Germinal center (tissue), 1 donor: ENCODE data around the gene ZNF133.
"Not testable (repeated sequence)": the region's sequence is repeated elsewhere in the genome, so short reads cannot be mapped to it uniquely, and the experiment has no call there.

Experiments
- DNase-seq: peaks from one replicate; pipeline ENCODE4 v3.0.0; 2012; ENCODE audit warnings: mixed read lengths, low spot score

ZNF133 gene

DNA sequence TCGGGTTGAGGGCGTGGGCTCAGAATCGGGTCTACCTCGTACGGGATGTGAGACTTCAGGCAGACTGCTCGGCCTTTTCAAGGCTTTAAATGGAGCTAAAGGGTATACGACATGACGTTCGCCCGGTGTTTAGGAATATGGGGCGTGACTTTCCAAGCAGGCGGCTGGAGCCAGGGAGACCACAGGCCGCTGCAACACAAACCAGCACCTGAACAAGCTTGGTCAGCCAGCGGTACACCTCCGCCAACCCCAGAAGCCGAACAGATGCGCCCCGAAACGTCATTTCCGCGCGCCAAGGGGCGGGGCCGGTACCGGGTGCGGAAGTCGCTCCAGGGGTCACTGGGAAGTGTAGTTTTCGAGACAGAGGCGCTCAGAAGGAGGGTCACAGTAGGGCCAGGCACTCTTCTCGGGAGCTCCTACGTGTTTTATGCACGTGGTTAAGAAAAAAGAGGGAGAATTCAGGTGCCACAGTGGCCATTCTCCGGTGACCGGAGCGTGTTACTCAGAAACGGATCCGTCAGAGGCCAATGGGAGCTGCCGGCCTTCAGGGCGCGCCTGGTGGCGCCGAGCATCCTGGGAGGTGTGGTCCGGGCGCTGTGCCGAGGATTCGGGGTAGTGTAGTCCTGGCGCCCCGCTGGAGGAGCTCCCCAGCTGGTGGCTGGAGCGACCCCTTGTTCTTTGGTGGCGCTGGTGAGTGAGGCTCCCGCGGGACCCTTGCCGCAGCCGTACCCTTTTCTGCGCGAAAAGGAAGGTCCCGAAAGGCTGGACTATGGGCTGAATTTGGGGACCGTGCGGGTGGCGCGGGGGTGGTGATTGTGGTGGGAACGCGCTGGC lies at the start of gene ZNF133:
Gene ZNF133, plus strand, starts transcription at position 613 of the 834 bp plus-strand sequence. CDS start 17,160 bp downstream, outside the sequence.
- DNase-seq = peak; percentile 93

DNA sequence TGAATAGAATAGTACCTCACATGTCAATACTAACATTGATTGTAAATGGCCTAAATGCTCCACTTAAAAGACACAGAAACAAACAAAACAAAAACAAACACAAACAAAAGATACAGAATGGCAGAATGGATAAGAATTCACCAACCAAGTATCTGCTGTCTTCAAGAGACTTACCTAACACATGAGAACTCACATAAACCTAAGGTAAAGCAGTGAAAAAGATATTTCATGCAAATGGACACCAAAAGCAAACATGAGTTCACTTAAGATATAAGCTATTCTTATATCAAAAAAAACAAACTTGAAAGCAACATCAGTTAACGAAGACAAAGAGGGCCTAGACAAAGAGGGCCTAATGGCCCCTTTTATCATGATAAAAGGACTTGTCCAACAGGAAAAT lies 47.3 kb upstream of the ZNF133 start:
- no peak for DNase-seq

- DNase-seq = no peak
Measured at GRCh38 chr20:18243802-18244201, 44.5 kb upstream of the ZNF133 start.

GRCh38 chr20:18248545-18248944 lies 39.8 kb upstream of the ZNF133 start:
- DNase-seq = not testable (repeated sequence)

GRCh38 chr20:18250217-18250616 lies 38.1 kb upstream of the ZNF133 start:
- DNase-seq = no peak

DNA sequence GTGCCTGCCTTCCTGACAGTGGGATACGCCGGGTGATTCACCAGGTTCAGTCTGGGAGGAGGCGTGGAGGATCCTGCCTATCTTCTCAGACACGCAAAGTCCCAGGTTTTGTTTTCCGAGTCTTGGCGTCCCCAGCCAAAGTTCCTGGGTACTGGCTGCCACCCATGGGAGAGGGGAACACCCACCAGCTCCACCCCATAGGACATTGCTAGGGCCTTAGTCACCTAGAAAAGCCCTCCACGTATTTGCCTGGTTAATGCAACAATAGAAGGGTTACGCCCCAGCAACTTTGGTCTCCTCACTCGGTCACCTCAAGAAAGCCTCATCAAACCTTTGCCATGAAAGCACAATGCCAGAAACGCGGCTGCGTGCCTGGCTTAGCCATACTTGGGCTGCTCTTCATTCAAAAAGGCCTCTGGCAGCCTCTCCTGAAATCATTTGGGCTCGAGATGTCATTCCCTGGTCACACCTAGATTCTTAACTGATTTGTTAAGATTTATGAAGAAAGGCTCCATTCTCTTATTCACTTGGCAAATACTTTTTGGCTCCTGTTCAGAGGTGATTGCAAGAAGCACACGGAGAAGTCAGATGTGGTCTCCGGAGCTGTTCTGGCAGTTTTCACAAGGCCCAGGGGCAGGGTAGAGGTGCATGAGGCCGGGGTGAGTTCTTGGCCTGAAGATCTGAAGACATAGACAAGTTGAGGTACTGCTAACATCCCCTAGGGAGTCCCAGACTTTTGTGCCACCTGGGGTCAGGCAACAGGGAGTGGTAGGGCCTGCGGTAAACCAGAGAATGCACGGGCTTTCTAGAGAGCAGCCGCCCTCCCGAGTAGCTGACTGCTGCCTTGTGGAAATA lies 35.5 kb upstream of the ZNF133 start:
- no peak for DNase-seq

DNA sequence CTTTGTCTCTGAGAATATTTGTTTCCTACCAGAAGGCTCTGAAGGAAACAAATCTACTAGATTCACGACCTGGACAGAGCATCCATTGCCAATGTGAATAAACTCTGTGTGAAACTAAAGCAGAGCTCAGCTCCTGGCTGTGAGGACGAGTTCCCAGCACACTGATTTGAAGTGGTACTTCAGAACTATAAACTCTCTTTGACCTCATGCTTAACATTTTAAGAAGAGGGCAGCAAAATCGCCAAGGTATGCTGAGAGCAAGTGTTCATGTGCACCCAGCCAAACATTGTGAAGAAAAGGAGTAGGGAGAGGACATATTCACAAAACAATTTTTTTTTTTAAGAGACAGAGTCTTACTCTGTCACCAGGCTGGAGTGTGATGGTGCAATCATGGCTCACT lies 33.7 kb upstream of the ZNF133 start:
- DNase-seq = no peak

GRCh38 chr20:18255526-18255925 lies 32.8 kb upstream of the ZNF133 start:
- DNase-seq = no peak

DNA sequence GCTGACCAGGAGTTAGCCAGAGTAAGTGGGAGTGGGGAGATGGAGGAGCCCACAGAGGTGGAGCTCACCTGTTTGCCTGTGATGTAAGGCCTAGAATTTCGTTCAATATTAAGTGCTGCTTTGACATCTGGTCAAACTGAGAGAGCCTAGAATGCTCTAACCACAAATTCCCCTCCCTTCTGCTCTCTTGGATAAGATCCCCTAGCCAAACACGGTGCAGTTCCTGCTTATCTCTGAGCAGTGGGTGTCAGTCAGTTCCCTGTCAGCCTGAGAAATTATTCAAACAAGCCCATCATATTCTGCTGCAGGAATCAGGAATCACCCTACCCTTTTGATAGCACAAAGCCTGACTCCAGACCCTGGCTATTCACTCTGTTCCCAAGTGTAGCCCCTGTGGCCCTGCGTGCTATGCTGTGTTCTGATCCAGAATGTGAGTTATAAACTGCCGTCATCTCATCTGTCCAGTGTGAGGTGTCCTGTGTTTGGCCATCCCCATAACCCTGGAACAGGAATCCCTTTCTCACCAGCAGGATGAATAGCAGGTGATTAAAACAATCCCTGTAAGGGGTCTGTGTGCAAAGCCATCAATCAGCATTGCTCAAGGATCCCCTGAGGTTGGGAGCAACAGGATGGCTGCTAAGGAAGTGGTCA lies 31.8 kb upstream of the ZNF133 start:
- no peak for DNase-seq

DNA sequence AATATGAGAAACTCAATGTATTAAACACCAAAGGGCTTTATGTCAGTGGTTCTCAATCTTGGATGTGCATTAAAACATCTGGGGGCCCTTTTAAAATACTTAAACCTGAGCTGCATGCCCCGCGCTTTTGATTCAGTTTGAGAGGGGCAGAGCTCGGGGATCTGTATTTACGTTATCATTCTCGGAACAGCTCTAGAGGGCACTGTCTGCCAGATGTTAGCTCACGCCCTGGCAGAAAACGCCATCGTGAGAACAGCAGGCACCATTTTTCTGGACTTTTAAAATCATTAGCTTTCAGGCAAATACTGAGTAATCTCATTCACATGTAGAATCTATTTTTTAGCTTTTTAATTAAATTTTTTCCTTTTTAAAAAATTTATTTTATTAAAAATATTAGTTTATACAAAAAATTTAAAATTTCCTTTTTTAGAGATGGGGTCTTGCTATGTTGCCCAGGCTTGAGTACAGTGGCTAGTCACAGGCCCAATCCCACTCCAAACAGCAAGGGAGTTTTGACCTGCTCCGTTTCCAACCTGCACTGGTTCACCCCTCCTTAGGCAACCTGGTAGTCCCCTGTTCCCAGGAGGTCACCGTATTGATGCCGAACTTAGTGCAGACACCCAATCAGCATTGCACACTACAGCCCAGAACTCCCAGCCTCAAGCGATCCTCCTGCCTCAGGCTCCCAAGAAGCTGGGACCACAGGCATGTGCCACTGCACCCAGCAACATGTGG lies 30.0 kb upstream of the ZNF133 start:
- DNase-seq = no peak

GRCh38 chr20:18259730-18260129 lies 28.6 kb upstream of the ZNF133 start:
- DNase-seq = no peak

DNA sequence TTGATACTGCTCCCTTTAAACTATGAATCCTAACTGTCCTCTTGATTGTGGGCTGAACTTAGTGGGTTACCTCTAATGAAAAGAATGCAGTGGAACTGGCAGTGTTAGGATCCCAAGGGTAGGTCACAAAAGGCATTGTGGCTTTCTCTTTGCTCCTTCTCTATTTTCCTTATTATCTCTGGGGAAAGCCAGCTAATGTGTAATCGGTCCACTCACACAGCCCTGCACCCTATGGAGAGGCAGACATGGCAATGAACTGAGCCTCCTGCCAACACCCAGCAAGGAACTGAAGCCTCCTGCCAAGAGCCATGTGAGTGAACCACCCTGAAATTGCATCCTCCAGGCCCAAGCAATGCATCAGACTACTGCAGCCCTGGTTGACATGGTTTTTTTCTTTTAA lies 24.6 kb upstream of the ZNF133 start:
- no peak for DNase-seq

DNA sequence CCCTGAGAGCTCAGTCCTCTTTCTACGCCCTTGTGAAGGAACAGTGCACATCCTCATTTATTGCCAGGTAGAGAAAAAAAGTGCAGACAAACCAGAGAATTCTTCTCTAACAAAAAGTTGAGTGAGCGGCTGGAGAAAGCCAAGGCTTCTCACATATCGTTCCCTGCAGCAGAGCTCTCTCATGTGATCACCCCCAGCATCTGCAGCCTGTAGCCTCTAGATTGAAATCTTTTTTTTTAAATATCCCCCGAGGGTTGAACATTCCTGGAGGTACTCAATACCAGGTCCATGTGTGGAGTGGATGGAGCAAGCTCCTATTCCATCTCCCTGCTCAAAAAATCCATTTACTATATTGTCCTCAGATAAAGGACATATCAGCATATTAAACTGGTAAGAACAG lies 22.9 kb upstream of the ZNF133 start:
- DNase-seq = no peak

DNA sequence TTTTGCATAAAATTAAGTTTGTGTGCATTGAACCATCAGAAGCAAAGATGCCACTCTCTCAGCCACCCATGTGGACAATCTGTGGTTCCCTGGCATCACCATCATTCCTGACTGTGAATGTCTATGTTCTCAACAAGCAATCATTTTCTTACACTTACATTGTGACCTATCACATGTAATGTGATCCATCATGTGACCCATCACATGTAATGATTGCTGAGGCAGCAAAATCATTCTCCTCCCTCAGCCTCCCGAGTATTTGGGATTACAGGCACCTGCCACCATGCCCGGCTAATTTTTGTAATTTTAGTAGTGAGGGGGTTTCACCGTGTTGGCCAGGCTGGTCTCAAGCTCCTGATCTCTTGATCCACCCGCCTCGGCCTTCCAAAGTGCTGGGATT lies 22.0 kb upstream of the ZNF133 start:
- no peak for DNase-seq

GRCh38 chr20:18267815-18268214 lies 20.5 kb upstream of the ZNF133 start:
- DNase-seq = no peak

- DNase-seq = no peak
Measured at GRCh38 chr20:18271160-18271559, 17.2 kb upstream of the ZNF133 start.

- no peak for DNase-seq
Measured at GRCh38 chr20:18272451-18272850, 15.9 kb upstream of the ZNF133 start.

DNA sequence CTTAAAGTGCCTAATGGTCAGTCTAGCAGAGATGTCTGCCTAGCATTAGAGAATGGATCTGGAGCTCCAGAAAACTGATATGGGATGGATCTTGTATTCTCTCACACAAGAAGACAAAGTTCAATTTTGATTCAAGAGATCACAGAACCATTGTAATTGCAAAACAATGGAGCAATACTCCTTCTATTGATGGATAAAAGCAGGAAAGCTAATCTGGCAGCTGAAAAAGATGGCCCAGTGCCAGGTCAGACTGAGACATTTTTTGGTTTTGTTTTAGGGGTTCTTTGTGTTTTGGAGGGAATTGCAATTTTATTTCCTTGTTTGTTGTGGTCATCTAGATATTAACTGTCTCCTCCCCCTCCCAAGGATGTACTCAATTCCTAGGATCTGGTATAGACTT lies 14.6 kb upstream of the ZNF133 start:
- no peak for DNase-seq

GRCh38 chr20:18275960-18276359 lies 12.4 kb upstream of the ZNF133 start:
- DNase-seq = not testable (repeated sequence)

GRCh38 chr20:18276821-18277220 lies 11.5 kb upstream of the ZNF133 start:
- DNase-seq = peak; percentile 55

GRCh38 chr20:18279242-18279641 lies 9.1 kb upstream of the ZNF133 start:
- no peak for DNase-seq
